Mesothelial cell of epicardium (in vitro differentiated cells): ENCODE results near the gene TEX55. TPM values are rescaled to one million over a fixed set of nuclear protein-coding genes. Genes with fewer than 3 reads are reported as not detected.

Experiments used
- DNase-seq, 2 experiments: peaks; one replicate each; pipeline ENCODE4 v3.0.0; 2021; ENCODE audit warnings: low spot score in 2 of 2; ENCODE audit not compliant: unreplicated experiment in 2 of 2
- H3K27ac Mint-ChIP-seq: 2 replicates; pipeline ENCODE4 v1.8.0; 2021; ENCODE audit warnings: mixed read lengths
- H3K27me3 Mint-ChIP-seq: 2 replicates; pipeline ENCODE4 v1.8.0; 2021; ENCODE audit warnings: low read depth, mixed read lengths
- H3K36me3 Mint-ChIP-seq: 2 replicates; pipeline ENCODE4 v1.8.0; 2021; ENCODE audit warnings: mixed read lengths
- H3K4me1 Mint-ChIP-seq: 2 replicates; pipeline ENCODE4 v1.8.0; 2021; ENCODE audit warnings: mixed read lengths
- H3K4me3 Mint-ChIP-seq: 2 replicates; pipeline ENCODE4 v1.8.0; 2021; ENCODE audit warnings: mild to moderate bottlenecking, moderate library complexity, mixed read lengths
- H3K9me3 Mint-ChIP-seq: 2 replicates; pipeline ENCODE4 v1.8.0; 2021; ENCODE audit warnings: mixed read lengths
- total RNA-seq: library from RNA; stranded (reverse); gene quantifications from 3 replicates; pipeline ENCODE4 v1.2.1, GENCODE V29; 2021
- TF ChIP-seq, protein P1 (sequence below): fragments of 200-600 bp; sonication (generic); IDR thresholded peaks from one replicate; pipeline ENCODE4 v1.5.0; 2021; ENCODE audit warnings: antibody characterized with exemption; ENCODE audit not compliant: unreplicated experiment

Gene TEX55
- total RNA-seq, 1 donor from 2014 or later, result not detected

DNA sequence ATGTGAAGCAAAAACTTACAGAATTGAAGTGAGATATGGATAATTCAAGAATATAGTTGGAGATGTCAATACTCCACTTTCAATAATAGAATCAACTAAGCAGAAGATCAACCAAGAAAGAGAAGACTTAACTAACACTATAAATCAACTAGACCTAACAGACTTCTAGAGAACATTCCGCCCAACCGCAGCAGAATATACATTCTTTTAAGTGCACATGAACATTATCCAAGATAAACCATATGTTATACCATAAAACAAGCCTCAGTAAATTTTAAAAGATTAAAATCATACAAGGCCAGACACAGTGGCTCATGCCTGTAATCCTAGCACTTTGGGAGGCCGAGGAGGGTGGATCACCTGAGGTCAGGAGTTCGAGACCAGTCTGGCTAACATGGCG lies 5.5 kb upstream of the TEX55 start:
- Mint-ChIP-seq H3K36me3 (no peaks in the 10 kb centered on the region), H3K9me3 (peaks cover 22% of the 10 kb centered on the region), H3K27me3 (no peaks in the 10 kb centered on the region), H3K4me3 (no peak overlapping the region), H3K27ac (no peak overlapping the region), H3K4me1 (peaks cover 3% of the 10 kb centered on the region)
- DNase-seq, result no peak
- TF ChIP-seq, protein P1, sequence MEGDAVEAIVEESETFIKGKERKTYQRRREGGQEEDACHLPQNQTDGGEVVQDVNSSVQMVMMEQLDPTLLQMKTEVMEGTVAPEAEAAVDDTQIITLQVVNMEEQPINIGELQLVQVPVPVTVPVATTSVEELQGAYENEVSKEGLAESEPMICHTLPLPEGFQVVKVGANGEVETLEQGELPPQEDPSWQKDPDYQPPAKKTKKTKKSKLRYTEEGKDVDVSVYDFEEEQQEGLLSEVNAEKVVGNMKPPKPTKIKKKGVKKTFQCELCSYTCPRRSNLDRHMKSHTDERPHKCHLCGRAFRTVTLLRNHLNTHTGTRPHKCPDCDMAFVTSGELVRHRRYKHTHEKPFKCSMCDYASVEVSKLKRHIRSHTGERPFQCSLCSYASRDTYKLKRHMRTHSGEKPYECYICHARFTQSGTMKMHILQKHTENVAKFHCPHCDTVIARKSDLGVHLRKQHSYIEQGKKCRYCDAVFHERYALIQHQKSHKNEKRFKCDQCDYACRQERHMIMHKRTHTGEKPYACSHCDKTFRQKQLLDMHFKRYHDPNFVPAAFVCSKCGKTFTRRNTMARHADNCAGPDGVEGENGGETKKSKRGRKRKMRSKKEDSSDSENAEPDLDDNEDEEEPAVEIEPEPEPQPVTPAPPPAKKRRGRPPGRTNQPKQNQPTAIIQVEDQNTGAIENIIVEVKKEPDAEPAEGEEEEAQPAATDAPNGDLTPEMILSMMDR, result no peak

DNA sequence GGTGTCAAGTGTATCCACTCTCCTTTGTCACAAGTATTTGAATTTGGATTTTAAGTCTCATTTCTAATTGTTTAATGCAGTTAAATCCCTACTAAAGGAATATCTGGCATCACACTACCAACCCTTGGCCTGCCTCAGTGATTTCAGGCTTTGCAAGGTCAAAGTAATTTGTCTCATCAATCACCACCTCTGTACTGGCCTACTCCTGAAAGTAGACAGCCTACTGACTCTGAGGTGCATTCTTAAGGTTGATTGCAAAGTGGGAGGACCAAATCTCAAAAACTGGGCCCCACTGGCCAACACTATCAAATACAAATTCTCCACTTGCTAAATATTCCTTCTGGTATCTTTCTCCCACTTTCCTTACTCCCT lies 851 bp upstream of the TEX55 start:
- no peaks in the 10 kb centered on the region for H3K36me3 Mint-ChIP-seq
- no peaks in the 10 kb centered on the region for H3K9me3 Mint-ChIP-seq
- no peak overlapping the region for H3K27ac Mint-ChIP-seq
- no peaks in the 10 kb centered on the region for H3K27me3 Mint-ChIP-seq
- H3K4me1 Mint-ChIP-seq, result peaks cover 5% of the 10 kb centered on the region
- no peak for DNase-seq
- TF ChIP-seq, protein P1, result no peak
- H3K4me3 Mint-ChIP-seq, result no peak overlapping the region

DNA sequence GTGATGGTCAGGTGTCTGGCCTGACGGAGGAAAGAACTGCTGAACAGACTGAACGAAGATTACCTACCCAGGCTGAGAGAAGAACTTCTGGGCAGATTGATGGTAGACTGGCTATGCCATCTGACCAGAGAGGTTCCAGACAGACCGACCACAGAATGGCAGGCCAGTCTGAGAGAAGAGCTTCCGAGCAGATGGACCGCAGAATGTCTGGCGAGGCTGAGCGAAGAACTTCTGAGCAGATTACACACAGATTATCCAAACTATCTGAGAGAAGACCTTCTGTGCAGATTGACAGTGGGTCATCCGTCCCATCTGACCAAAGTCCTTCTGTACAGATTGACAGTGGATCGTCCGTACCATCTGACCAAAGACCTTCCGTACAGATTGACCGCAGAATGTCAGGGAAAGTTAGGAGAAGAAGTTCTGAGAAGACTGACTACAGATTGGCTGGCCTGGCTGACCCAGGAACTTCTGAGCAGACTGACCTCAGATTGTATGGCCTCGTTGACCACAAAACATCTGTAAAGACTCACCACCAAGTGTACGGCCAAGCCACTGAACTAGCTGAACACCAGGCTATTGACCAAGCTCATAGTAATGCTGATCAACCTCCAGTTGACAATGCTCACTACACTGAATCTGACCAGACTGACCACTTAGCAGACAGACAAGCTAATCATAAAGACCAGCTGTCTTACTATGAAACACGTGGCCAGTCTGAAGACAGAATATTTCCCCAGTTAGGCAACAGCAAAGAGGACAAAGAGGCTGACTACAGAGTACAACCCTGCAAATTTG lies 812 bp downstream of the TEX55 start:
- DNase-seq, result no peak
- Mint-ChIP-seq H3K36me3 (no peaks in the 10 kb centered on the region), H3K4me1 (peaks cover 3% of the 10 kb centered on the region), H3K9me3 (no peaks in the 10 kb centered on the region), H3K27me3 (no peaks in the 10 kb centered on the region), H3K27ac (no peak overlapping the region), H3K4me3 (no peak overlapping the region)
- TF ChIP-seq, protein P1, result no peak

DNA sequence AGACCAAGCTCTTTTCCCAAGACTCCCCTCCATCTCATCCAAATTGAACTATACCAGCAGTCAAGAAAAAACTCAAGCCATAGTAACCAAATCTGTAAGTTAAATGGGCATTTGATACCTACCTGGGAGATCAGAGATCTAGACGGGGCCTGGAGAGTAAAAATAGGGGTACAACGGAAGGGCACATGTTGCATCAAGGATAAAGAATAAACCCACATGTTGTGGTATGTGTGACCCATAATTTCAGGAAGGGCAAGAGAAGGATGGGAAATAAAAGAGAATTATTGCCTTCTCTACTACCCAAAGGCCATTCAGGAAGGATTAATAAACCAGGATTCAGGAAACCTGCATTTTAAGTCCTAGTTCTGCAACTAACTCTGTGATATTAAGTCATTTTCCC lies 1.5 kb downstream of the TEX55 start:
- no peak for DNase-seq
- Mint-ChIP-seq H3K27ac (no peak overlapping the region), H3K4me3 (no peak overlapping the region), H3K4me1 (peaks cover 3% of the 10 kb centered on the region), H3K9me3 (no peaks in the 10 kb centered on the region), H3K27me3 (no peaks in the 10 kb centered on the region), H3K36me3 (no peaks in the 10 kb centered on the region)
- TF ChIP-seq, protein P1, result no peak

DNA sequence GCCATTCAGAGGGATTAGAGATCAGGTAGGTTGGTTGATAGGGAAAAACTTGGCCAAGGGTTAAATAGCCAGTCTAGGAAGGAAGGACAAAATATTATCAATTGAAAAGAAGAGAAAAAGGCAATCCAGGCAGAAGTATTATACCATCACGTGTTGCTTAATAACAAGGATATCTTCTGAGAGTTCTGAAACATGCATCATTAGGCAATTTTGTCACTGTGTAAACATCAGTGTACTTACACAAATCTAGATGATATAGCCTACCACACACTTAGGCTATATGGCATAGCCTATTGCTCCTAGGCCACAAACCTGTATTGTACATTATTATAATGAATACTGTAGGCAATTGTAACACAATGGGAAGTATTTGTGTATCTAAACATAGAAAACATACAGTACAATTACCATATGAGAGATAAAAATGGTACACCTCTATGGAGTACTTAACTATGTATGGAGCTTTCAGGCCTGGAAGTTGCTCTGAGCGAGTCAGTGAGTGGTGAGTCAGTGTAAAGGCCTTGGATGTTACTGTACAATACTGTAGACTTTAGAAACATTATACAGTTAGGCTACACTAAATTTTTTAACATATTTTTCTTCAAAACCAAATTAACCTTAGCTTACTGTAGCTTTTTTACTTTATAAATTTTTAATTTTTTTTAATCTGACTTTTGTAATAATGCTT lies 2.7 kb downstream of the TEX55 start:
- no peaks in the 10 kb centered on the region for H3K27me3 Mint-ChIP-seq
- H3K9me3 Mint-ChIP-seq, result peaks cover 10% of the 10 kb centered on the region
- no peak overlapping the region for H3K4me3 Mint-ChIP-seq
- peaks cover 4% of the 10 kb centered on the region for H3K36me3 Mint-ChIP-seq
- peaks cover 3% of the 10 kb centered on the region for H3K4me1 Mint-ChIP-seq
- H3K27ac Mint-ChIP-seq, result no peak overlapping the region
- DNase-seq, result no peak
- TF ChIP-seq, protein P1, result no peak
